ENCODE results near the gene FZD10. TPM values are rescaled to one million over a fixed set of nuclear protein-coding genes. Genes with fewer than 3 reads are reported as not detected.

The FZD10 gene
- polyA plus RNA-seq, 4 donors: 1.4 to 3.5 (median 2.9) TPM

DNA sequence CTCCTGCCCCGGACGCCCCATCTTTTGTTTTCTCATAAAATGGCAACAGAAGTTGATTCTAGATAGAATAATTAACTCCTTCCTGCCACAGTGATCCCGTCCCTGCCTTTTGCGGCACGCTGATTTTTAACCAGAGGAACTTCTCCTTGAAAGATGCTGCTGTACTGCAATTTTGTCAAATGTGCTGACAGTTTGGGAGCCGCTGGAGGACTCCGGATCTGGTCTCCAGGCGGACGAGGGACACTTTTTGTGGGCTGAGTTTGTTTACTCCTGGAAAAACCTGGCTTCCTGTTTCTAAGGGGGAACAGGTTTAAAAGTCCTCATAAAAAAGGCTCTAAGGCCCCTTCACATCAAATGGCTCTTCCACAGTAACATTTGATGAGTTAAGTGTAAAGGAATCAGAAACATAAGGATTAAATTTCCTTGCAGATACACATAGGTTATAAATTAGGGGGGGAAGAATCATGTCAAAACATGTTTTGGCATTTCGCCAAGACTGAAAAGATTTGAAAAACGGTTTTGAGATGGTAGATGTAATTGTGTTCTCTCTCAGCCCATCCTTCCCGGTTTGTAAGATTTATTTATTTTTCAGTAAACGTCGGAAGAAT lies 15.5 kb downstream of the FZD10 start:
- DNase-seq (ENCODE audit: low read depth in 4 of 4, low spot score in 3 of 4): no peak

DNA sequence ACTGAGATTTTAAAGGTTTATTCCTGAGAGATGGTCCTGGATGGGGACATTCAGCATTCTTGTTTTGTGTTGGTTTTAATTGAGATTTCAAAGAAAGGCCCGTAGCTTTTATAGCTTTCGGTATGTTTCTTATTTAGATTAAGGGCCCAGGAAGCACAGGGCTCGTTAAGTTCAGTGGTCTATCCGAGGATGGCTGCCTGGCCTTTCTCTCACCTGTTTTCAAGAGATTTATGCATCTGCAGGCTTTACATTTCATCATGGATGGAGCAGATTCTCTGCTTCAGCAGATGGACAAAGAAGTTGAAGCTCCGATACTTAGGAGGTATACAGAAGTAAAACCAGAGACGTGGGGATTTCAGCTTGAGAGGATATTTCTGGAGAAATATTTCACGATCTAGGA lies 16.0 kb downstream of the FZD10 start:
- DNase-seq (ENCODE audit: low read depth in 4 of 4, low spot score in 3 of 4): no peak

- DNase-seq (ENCODE audit: low read depth in 4 of 4, low spot score in 3 of 4): no peak
Observed at GRCh38 chr12:130179191-130179590, 16.9 kb downstream of the FZD10 start.

- DNase-seq (ENCODE audit: low read depth in 4 of 4, low spot score in 3 of 4): no peak
Observed at GRCh38 chr12:130179621-130180020, 17.4 kb downstream of the FZD10 start.

DNA sequence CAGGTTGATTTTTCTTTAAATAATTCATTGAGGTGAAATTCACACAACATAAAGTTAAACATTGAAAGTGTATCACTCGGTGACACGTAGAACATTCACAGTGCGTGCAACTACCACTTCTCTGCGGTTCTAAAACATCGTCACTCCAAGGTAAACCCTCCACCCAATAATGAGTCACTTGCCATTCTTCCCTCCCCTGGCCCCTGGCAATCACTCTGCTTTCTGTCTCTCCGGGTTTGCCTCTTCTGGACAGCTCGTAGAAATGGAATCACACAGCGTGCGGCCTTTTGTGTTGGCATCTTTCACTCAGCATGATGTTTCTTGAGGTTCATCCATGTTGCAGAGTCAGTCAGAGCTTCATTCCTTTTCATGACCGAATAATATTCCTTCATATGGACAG lies 18.9 kb downstream of the FZD10 start:
- no peak for DNase-seq (ENCODE audit: low read depth in 4 of 4, low spot score in 3 of 4)

DNA sequence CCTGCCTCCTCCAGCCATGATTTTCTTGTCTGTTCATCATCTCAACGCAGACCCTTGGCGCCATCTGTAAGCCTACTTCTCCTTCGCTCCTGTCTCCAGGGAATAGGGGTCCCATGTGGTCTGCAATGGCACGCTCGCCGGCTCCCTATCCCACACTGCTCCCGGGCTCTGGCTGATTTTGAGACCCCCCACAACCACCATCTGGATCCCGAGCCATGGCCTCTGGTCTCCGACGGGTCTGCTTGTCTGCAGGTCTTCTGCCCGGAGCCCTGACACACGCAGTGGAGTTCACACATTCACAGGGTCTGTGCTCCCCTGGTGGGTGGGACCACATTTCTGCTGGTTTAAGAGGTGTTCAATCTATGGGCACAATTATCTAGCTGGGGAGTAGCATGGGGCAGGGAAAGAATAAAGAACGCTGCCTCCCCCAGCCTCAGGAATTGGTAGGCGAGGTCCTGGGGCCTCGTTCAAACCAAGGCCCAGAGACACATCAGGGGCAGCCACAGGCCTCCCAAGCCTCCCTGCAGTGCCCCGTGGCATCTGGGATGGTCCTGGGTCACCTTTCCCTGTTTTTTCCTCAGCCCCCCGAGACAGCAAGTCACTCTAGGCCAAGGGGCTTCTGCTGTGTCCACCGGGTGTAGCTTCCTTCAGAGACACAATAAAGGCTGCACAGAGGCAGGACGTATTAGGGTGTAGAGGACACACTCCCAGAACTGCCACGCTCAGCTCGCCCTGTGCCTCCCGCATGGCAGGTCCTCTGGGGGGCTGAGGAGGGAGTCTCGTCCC lies 21.5 kb downstream of the FZD10 start:
- DNase-seq (ENCODE audit: low read depth in 4 of 4, low spot score in 3 of 4): no peak

- DNase-seq (ENCODE audit: low read depth in 4 of 4, low spot score in 3 of 4): no peak
Observed at GRCh38 chr12:130184404-130185090, 22.3 kb downstream of the FZD10 start.

- DNase-seq (ENCODE audit: low read depth in 4 of 4, low spot score in 3 of 4): no peak
Observed at GRCh38 chr12:130185455-130186391, 23.5 kb downstream of the FZD10 start.

DNA sequence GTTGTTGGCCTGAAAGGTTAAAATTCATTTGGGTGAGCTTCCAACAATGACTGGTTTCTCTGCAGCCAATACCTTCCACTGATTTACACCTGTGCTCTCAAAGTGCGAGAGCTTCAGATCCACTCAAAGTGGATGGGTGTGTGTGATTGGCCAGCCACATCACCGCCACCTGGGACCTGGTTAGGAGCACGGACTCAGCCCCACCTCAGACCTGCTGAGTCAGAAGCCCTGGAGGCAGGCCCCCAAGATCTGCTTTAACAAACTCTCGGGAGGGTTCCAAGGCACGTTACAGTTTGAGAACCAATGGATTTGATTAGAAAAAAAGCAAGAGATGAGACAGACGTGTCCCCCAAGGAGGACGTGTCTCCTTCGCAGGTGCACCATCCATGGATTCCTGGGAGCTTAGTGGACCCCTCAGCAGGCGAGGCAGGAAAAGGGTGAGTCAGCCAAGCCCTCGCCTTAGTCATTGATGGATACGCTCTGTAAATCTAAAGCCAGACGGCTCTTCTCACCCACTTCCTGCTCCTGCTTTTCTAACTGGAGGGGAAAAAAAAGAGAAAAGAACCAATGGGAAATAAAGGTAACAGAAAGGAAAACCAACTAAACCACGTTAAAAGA lies 24.5 kb downstream of the FZD10 start:
- DNase-seq (ENCODE audit: low read depth in 4 of 4, low spot score in 3 of 4): no peak

DNA sequence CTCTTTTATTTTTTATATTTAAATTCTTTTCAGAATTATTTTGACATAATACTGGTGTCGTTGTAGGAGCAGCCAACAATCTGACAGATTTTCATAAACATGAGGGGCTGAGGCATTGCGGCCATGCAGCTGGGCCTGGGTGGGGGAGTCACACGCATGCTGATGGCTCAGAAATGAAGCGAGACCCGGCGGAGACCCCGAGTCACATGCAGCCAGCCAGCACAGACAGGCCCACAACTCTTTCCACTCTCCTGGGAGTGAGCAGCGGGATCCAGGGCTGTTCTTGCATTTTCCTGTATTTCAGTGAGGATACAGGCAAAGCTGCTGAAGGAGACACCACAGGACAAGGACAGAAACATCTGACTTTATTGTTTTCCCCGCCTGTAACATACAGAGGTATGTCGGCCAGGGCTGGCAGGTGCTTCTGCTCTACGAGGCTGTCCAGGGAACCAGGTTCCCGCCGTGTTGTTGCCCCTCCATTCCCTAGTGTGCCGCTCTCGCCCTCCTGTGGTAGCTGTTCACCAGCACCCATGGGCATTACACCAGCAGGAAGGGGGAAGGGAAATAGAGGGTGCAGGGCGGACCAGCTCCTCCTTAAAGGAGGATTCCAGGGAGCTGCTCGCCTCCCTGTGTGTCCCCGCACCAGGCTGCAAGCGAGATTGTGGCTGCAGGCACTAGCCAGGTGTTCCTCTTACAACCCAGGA lies 30.5 kb downstream of the FZD10 start:
- DNase-seq (ENCODE audit: low read depth in 4 of 4, low spot score in 3 of 4): no peak

- no peak for DNase-seq (ENCODE audit: low read depth in 4 of 4, low spot score in 3 of 4)
Observed at GRCh38 chr12:130194154-130194553, 31.9 kb downstream of the FZD10 start.

DNA sequence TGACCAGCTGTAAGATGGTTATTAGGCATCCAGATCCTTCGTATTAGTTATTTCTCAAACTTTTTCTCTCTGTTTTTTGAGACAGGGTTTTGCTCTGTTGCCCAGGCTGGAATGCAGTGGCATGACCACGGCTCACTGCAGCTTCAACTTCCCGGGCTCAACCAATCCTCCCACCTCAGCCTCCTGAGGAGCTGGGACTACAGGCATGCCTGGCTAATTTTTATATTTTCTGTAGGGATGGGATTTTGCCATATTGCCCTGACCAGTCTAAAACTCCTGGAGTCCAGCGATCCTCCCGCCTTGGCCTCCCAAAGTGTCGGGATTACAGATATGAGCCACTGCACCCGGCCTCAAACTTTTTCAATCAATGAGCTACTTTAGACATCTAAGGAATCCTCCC lies 33.1 kb downstream of the FZD10 start:
- no peak for DNase-seq (ENCODE audit: low read depth in 4 of 4, low spot score in 3 of 4)

DNA sequence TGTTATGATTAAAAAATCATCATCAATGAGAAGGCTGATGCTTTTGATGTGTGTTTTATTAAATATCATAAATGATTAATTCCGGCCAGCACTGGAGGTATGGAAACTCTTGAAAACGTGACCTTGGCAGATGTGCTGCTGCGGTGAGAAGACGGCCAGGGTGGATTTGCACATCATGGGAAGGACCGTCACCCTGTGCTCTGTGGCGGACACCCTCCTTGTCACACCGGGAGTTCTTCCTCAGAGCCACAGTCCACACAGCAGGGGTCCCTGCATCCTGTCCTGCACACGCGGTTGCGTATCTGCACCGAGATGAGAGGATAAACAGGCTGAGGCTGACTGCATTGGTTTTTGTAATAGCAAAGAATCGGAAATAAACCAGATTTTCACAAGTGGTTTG lies 33.5 kb downstream of the FZD10 start:
- no peak for DNase-seq (ENCODE audit: low read depth in 4 of 4, low spot score in 3 of 4)

DNA sequence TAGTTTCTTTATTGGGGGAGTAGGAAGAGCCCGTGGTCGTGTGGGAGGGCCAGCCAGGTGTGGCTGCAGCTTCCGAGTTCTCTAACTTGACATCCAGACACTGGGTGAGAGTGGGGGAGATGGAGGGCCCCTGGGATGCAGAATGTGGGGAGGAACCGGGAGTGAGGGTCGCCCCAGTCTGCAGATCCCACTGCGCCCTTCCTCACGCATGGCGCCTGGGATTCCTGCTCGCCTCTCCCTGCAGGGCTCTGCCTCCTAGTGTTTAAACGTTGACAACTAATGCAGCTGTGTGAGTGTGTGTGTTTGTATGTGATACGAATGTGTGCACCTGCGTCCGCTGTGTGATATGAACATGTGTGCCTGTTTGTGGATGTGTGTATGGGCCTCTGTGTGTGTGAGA lies 34.6 kb downstream of the FZD10 start:
- no peak for DNase-seq (ENCODE audit: low read depth in 4 of 4, low spot score in 3 of 4)

DNA sequence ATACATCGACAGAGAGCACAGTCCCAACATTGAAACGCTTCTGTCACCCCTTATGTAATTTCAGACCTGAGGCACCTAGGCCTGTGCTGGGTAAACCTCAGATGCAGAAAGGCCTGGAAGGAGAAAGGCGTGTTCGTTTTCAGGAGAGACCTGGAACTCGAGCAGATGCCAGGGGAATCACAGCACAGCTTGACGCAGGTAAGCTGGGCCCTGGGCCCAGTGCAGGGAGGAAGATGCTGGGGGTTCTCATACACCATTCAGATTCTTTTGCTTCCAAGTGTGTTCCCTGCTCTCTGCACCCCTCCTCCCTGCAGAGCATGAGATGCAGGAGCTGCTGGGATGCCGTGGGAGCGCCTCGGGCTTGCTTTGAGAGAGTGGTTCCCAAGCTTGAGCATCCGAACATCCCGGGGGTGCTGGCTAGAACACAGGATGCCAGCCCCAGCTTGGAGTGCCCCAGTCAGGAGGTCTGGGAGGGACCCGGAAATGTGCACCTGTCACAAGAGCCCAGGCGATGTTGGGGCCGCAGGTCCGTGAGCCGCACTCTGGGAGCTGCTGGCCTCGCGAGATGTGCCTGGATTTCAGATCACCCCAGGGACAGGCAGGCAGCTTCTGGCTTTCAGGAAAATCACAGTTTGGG lies 35.9 kb downstream of the FZD10 start:
- DNase-seq (ENCODE audit: low read depth in 4 of 4, low spot score in 3 of 4): no peak

GRCh38 chr12:130198663-130199060 lies 36.4 kb downstream of the FZD10 start:
- no peak for DNase-seq (ENCODE audit: low read depth in 4 of 4, low spot score in 3 of 4)

GRCh38 chr12:130199581-130200390 lies 37.5 kb downstream of the FZD10 start:
- no peak for DNase-seq (ENCODE audit: low read depth in 4 of 4, low spot score in 3 of 4)

DNA sequence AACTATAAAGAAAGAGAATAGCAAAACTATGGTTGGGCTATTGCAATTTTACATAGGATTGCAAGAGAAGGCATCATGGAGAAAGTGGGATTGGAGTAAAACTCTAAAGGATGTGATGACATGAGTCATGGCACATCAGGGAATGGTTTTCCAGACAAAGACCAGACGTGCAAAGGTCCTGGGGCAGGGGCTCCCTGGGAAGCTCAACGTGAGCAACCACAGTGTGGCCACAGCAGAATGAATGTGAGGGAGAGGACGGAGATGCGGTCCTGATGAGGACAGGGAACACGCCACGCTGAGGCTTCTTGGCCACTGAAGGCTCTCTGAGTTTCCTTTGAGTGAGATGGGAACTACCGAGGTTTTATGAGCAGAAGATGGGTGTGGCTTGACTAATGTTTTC lies 38.2 kb downstream of the FZD10 start:
- no peak for DNase-seq (ENCODE audit: low read depth in 4 of 4, low spot score in 3 of 4)

All from left renal pelvis (tissue), 4 donors.